Skeletal muscle cell (primary cell): Measurements from ENCODE around the gene DNAH1.

Experiments
- DNase-seq: peaks from one replicate; pipeline ENCODE4 v3.0.0-alpha.2; 2010; ENCODE audit warnings: low read depth
- H3K4me3 ChIP-seq: 2 replicates; pipeline ENCODE4 v1.5.1; 2011; ENCODE audit warnings: low read depth, mild to moderate bottlenecking, control low read depth, low read length, moderate library complexity

Gene DNAH1

DNA sequence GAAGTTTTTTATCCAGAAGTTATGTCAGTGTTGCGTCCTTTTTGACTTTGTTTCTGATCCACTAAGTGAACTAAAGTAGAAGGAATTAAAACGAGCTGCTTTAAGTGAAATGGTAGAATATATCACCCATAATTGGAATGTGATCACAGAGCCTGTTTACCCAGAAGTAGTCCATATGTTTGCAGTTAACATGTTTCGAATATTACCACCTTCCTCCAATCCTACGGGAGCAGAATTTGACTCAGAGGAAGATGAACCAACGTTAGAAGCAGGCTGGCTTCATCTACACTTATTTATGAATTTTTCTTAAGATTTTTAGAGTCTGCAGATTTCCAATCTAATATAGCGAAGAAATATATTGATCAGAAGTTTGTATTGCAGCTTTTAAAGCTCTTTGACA is 57.6 kb downstream of the DNAH1 start:
- H3K4me3 ChIP-seq, result no peak overlapping the region

GRCh38 chr3:52374173-52374572 is 58.1 kb downstream of the DNAH1 start:
- DNase-seq, result no peak

More for the DNA sequence above, 57.6 kb downstream of the DNAH1 start:
- no peak for DNase-seq

GRCh38 chr3:52379610-52380009 is 63.5 kb downstream of the DNAH1 start:
- H3K4me3 ChIP-seq, result no peak overlapping the region
- no peak for DNase-seq

More at GRCh38 chr3:52374173-52374572, 58.1 kb downstream of the DNAH1 start:
- no peak overlapping the region for H3K4me3 ChIP-seq

GRCh38 chr3:52380023-52380422 is 63.9 kb downstream of the DNAH1 start:
- DNase-seq, result no peak
- H3K4me3 ChIP-seq, result no peak overlapping the region

DNA sequence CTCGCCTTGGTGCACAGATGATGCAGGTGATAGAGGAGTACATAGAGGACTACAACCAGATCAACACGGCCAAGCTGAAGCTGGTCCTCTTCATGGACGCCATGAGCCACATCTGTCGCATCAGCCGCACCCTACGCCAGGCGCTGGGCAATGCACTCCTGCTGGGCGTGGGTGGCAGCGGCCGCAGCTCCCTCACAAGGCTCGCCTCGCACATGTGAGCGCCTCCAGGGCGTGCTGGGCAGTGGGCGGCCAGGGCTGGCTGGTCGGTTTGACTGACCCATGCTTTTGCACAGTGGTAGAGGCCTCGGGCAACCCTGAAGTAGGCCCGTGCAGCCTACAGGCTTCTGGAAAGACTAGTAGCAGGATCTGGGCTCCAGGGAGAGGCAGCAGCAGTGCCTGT is 65.5 kb downstream of the DNAH1 start:
- DNase-seq, result no peak
- H3K4me3 ChIP-seq, result no peak overlapping the region

GRCh38 chr3:52383446-52383845 is 67.3 kb downstream of the DNAH1 start:
- DNase-seq, result no peak
- no peak overlapping the region for H3K4me3 ChIP-seq

DNA sequence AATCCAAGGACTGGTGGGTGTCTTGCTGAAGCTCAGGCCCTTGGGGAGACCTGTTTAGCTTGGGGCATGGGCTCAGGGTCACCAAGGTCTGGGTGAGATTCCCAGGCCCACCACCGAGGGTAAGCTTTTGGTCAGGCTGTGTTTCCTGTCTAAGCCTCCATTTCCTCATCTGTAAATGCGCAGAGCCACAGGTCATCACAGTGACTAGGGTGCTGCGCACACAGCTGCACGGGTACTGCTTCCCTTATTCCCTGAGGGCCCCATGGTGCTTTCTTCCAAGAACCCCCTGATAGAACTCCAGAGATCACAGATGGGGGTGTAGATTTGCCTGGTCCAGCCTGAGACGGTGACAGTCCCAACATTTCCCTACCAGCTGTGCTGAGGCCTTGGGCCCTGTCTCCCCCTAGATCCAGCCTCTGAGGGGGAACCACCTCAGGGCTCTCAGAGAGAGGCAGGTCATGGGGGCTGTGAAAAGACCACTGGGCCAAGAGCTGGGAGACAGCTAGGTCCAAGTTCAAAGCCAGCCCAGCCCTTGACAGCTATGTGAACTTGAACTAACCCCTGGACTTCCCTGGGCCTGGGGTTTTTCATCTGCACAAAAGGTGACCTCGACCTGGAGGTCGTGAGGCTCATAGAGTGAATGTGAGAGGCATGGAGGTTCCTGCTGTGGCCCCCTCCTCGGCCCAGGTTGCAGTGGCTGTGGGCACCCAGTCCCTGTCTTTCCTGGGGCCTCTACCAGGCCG is 68.1 kb downstream of the DNAH1 start:
- no peak overlapping the region for H3K4me3 ChIP-seq
- no peak for DNase-seq

DNA sequence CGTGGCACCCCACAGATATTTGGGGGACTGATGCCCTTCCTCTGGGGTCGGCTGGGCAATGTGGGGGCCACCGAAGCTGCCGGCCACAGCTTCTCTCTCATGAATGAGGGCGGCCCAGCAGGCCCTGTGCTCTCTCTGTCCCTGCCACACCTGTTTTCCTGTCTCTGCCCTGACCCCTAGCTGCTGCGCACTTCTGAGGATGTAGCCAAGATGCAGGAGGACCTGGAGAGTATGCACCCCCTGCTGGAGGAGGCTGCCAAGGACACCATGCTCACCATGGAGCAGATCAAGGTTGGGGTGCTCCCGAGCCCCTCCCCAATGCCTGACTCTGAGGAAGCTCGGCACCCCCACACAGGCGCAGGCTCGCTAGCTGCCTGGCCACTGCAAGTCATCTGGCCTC is 69.0 kb downstream of the DNAH1 start:
- no peak overlapping the region for H3K4me3 ChIP-seq
- DNase-seq, result no peak

DNA sequence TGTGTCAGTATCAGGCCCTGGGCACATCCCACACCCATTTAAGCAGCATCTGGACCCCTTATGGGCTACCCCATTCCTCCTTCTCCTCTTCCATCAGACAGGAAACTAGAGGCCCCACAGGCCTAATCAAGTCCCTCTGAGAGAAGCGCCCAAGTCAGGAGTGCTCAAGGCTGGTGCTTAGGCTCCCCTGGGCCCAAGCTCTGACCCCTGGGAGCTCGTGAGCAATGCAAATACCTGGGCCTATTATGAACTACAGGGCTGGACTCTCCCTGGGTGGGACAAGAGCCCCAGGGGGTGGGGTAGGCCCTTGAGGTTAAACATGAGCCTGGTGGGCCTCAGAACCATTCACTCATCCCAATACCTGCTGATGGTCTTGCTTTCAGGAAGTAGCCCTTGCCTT is 71.4 kb downstream of the DNAH1 start:
- no peak for DNase-seq
- H3K4me3 ChIP-seq, result no peak overlapping the region

DNA sequence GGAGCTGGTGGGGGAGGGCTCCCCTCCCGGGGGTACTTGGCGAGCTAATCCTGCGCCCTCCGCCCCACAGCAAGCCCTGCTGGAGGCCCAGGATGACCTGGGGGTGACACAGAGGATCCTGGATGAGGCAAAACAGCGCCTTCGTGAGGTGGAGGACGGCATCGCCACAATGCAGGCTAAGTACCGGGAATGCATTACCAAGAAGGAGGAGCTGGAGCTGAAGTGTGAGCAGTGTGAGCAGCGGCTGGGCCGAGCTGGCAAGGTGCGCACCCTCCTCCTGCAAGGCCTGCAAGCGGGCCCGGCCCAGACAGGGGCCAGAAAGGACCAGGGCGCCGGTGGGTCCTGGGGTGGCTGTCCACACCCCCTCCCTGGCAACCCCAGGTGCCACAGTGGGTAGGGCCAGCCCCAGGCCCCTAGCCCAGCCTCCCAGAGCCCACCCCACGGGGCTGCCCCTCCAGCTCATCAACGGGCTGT is 72.3 kb downstream of the DNAH1 start:
- DNase-seq, result no peak
- H3K4me3 ChIP-seq, result no peak overlapping the region

- no peak overlapping the region for H3K4me3 ChIP-seq
- no peak for DNase-seq
These were observed 72.8 kb downstream of the DNAH1 start for GRCh38 chr3:52388933-52389332.

- no peak for DNase-seq
- no peak overlapping the region for H3K4me3 ChIP-seq
These were observed 75.0 kb downstream of the DNAH1 start for GRCh38 chr3:52391096-52391495.

DNA sequence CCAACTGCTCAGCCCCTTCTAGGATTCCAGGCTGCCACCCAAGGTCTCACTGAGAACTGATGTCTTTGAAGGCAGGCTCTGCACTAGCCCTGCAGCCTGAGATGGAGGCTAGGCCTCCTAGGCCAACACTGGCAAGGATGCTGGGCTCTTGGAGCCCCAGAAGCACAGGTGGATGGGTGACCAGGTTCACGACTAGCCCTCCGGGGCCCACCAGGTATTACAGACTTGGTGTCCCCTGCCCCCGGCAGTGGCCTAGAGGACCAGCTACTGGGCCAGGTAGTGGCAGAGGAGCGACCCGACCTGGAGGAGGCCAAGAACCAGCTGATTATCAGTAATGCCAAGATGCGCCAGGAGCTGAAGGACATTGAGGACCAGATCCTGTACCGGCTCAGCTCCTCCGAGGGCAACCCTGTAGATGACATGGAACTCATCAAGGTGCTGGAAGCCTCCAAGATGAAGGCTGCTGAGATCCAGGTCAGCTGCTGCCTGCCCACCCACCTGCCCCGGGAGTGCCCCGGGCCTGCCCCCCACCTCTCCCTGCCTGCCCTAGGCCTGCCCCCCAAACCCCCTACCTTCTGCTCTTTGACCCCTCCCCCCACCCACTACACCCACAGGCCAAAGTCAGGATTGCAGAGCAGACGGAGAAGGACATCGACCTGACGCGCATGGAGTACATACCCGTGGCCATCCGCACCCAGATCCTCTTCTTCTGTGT is 76.3 kb downstream of the DNAH1 start:
- DNase-seq, result no peak
- H3K4me3 ChIP-seq, result no peak overlapping the region

GRCh38 chr3:52393131-52393807 is 77.2 kb downstream of the DNAH1 start:
- H3K4me3 ChIP-seq, result no peak overlapping the region
- DNase-seq, result no peak

GRCh38 chr3:52393959-52394670 is 78.0 kb downstream of the DNAH1 start:
- DNase-seq, result no peak
- H3K4me3 ChIP-seq, result no peak overlapping the region

DNA sequence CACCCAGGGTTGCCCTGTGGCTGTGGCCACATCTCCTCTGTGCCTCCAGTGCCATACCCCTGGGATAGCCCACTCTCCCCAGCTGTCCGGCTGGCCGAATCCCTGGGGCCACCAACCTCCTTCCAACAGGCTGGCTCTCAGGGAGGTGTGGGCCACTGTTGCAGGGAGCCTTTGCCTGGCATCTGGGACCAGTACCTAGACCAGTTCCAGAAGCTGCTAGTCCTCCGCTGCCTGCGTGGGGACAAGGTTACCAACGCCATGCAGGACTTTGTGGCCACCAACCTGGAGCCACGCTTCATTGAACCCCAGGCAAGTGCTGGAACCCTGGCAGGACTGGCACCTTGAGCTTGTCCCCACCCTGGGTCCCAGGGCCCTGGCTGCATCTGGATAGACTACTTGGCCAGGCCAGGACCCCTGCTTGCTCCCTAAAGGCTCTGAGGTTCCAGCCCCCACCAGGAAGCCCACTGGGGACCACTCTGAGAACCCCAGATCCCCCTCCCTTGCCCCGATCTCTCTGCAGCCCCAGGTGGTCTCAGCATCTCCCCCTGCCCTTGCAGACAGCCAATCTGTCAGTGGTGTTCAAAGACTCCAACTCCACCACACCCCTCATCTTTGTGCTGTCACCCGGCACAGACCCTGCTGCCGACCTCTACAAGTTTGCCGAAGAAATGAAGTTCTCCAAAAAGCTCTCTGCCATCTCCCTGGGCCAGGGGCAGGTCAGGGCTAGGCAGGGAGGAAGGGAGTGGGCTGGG is 78.8 kb downstream of the DNAH1 start:
- no peak overlapping the region for H3K4me3 ChIP-seq

GRCh38 chr3:52395503-52395865 is 79.4 kb downstream of the DNAH1 start:
- no peak for DNase-seq
- no peak overlapping the region for H3K4me3 ChIP-seq

More for the DNA sequence above, 78.8 kb downstream of the DNAH1 start:
- DNase-seq, result no peak

- H3K4me3 ChIP-seq, result no peak overlapping the region
- no peak for DNase-seq
These were observed 80.1 kb downstream of the DNAH1 start for GRCh38 chr3:52396011-52396906.
